Testis (tissue), 3 donors: ENCODE measurements around the gene TRIM9. TPM values are rescaled to one million over a fixed set of nuclear protein-coding genes. Genes with fewer than 3 reads are reported as not detected.

Experiments used
- DNase-seq: peaks from one replicate; pipeline ENCODE4 v3.0.0-alpha.2; 2019
- H3K27ac ChIP-seq, 2 donors: fragments of 200-600 bp; sonication (generic); one replicate each; pipeline ENCODE4 v1.5.1; 2019
- H3K27me3 ChIP-seq: fragments of 200-600 bp; sonication (generic); one replicate; pipeline ENCODE4 v1.5.1; 2019
- H3K36me3 ChIP-seq: fragments of 200-600 bp; sonication (generic); one replicate; pipeline ENCODE4 v1.5.1; 2017; ENCODE audit warnings: low read depth; ENCODE audit errors: missing control alignments
- H3K4me1 ChIP-seq: fragments of 200-600 bp; sonication (generic); one replicate; pipeline ENCODE4 v1.5.1; 2019
- H3K4me3 ChIP-seq, 2 donors: fragments of 200-600 bp; sonication (generic); one replicate each; pipeline ENCODE4 v1.5.1; 2017 to 2019
- H3K9me3 ChIP-seq: fragments of 200-600 bp; sonication (generic); one replicate; pipeline ENCODE4 v1.5.1; 2017
- CTCF ChIP-seq, 3 experiments: fragments of 450-650 bp in 2 of 3; fragments of 200-600 bp in 1 of 3; sonication (generic) in 1 of 3; IDR thresholded peaks; one replicate each; pipeline ENCODE4 v1.5.1; 2016 to 2019; ENCODE audit warnings: antibody characterized with exemption in 3 of 3, mild to moderate bottlenecking in 2 of 3, moderate library complexity in 1 of 3
- POLR2A ChIP-seq: fragments of 450-650 bp; IDR thresholded peaks from one replicate; pipeline ENCODE4 v1.6.1; 2017; ENCODE audit warnings: antibody characterized with exemption, mild to moderate bottlenecking, moderate library complexity
- WGBS, 2 donors: methylation state at CpG; one replicate each; pipeline ENCODE4 v1.1.5; 2018; 5-methylcytosine and 5-hydroxymethylcytosine counted together
- intact Hi-C: fragments of 100-400 bp; cut with DNase I; formaldehyde crosslinking; loops from one replicate; pipeline ENCODE4 v1.15.1; 2023; ENCODE audit warnings: low total_unique reads
- polyA plus RNA-seq: library from polyadenylated mRNA; stranded (reverse); fragments of 350-450 nt; fragmentation: Illumina TruSeq; extraction: RNeasy Lipid Tissue Mini Kit (QIAGEN cat#74804); gene quantifications from one replicate; pipeline ENCODE4 v1.2.3, GENCODE V29; 2014; ENCODE audit warnings: low read depth, low replicate concordance; ENCODE audit not compliant: insufficient read depth
- total RNA-seq, 2 donors: library from RNA; depleted of rRNA; stranded (reverse); fragments of >200 nt; gene quantifications; one replicate each; pipeline ENCODE4 v1.2.3, GENCODE V29; 2016

TRIM9 gene
- total and polyA plus RNA-seq, 3 donors from 2014 or later = 2.1 to 8.5 (median 6.0) TPM

GRCh38 chr14:51138404-51139103 lies 43.6 kb upstream of the TRIM9 start:
- Histone ChIP-seq H3K9me3 (no peaks in the 10 kb centered on the region), H3K36me3 (no peaks in the 10 kb centered on the region), H3K4me3 (no peak overlapping the region), H3K27ac (no peak overlapping the region), H3K27me3 (no peaks in the 10 kb centered on the region), H3K4me1 (no peaks in the 10 kb centered on the region)
- WGBS, 2 donors = 62 to 84% methylated on average over 2 of the region's 2 CpGs
- TF ChIP-seq CTCF (IDR thresholded peaks at IDR 0.05) = no peak
- TF ChIP-seq POLR2A = no peak
- intact Hi-C loops = no loop called here
- DNase-seq = no peak

- Histone ChIP-seq H3K4me1 (no peaks in the 10 kb centered on the region), H3K9me3 (no peaks in the 10 kb centered on the region), H3K27ac (no peak overlapping the region), H3K36me3 (no peaks in the 10 kb centered on the region), H3K27me3 (no peaks in the 10 kb centered on the region), H3K4me3 (no peak overlapping the region)
- no peak for DNase-seq
- 100% methylated on average over 2 of the region's 2 CpGs for WGBS, 2 donors
- intact Hi-C loops = no loop called here
- TF ChIP-seq CTCF (IDR thresholded peaks at IDR 0.05) (no peak), POLR2A (no peak)
Observed at GRCh38 chr14:51131516-51131915, 36.6 kb upstream of the TRIM9 start.

- WGBS, 2 donors = 89 to 97% methylated on average over 4 of the region's 4 CpGs
- TF ChIP-seq POLR2A = no peak
- TF ChIP-seq CTCF (IDR thresholded peaks at IDR 0.05) = no peak
- no peaks in the 10 kb centered on the region for H3K27me3 ChIP-seq
- intact Hi-C loops = no loop called here
- H3K4me3 ChIP-seq = no peak overlapping the region
- no peak for DNase-seq
- H3K36me3 ChIP-seq = no peaks in the 10 kb centered on the region
- H3K27ac ChIP-seq = no peak overlapping the region
- no peaks in the 10 kb centered on the region for H3K4me1 ChIP-seq
- H3K9me3 ChIP-seq = no peaks in the 10 kb centered on the region
Observed at GRCh38 chr14:51129130-51129529, 34.2 kb upstream of the TRIM9 start.

GRCh38 chr14:51124029-51124428 lies 29.1 kb upstream of the TRIM9 start:
- H3K36me3 ChIP-seq = no peaks in the 10 kb centered on the region
- H3K27ac ChIP-seq = no peak overlapping the region
- 93 to 94% methylated on average over 5 of the region's 5 CpGs for WGBS, 2 donors
- intact Hi-C loops = no loop called here
- no peaks in the 10 kb centered on the region for H3K27me3 ChIP-seq
- TF ChIP-seq CTCF (IDR thresholded peaks at IDR 0.05) (no peak), POLR2A (no peak)
- no peak overlapping the region for H3K4me3 ChIP-seq
- H3K9me3 ChIP-seq = no peaks in the 10 kb centered on the region
- DNase-seq = no peak
- H3K4me1 ChIP-seq = no peaks in the 10 kb centered on the region

- intact Hi-C loops = no loop called here
- no peak for DNase-seq
Observed at GRCh38 chr14:51121096-51121495, 26.2 kb upstream of the TRIM9 start.

More at GRCh38 chr14:51121096-51121495, 26.2 kb upstream of the TRIM9 start:
- H3K9me3 ChIP-seq = no peaks in the 10 kb centered on the region
- H3K4me1 ChIP-seq = no peaks in the 10 kb centered on the region
- no peaks in the 10 kb centered on the region for H3K27me3 ChIP-seq
- H3K27ac ChIP-seq = no peak overlapping the region
- TF ChIP-seq CTCF (IDR thresholded peaks at IDR 0.05) (no peak), POLR2A (no peak)
- H3K4me3 ChIP-seq = no peak overlapping the region
- no peaks in the 10 kb centered on the region for H3K36me3 ChIP-seq
- 63 to 65% methylated on average over 3 of the region's 3 CpGs for WGBS, 2 donors
